ENCODE results near the gene DNAAF9. TPM values are rescaled to one million over a fixed set of nuclear protein-coding genes. Genes with fewer than 3 reads are reported as not detected.
A peak's percentile ranks its signal among the peaks of the same experiment; 100 is the strongest.
"Not testable (repeated sequence)": the region's sequence is repeated elsewhere in the genome, so short reads cannot be mapped to it uniquely, and the experiment has no call there.

The DNAAF9 gene
- total RNA-seq, 4 donors from 2014 or later, result 6.5 to 12.1 (median 9.1) TPM

DNA sequence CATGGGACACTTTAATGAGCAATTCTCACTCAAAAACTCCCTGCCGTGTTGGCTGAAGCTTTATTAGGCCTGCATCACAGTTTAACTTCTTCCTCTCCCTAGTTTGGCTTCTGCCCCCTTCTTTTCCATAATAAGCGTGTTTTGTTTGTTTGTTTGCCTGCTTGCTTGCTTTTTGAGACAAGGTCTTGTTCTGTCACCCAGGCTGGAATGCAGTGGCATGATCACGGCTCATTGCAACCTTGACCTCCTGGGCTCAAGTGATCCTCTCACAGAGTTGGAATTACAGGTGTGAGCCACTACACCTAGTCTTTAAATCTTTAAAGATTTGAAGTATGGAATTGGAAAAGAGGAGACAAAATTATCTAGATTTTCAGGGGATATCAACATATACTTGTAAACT, 25.4 kb upstream of the DNAAF9 start:
- Histone ChIP-seq H3K27me3 (no peaks in the 10 kb centered on the region), H3K9me3 (no peaks in the 10 kb centered on the region), H3K27ac (no peak overlapping the region), H3K4me1 (no peaks in the 10 kb centered on the region), H3K36me3 (no peaks in the 10 kb centered on the region), H3K4me3 (no peak overlapping the region)
- no peak for TF ChIP-seq POLR2A (IDR thresholded peaks at IDR 0.05)
- TF ChIP-seq, protein P1, sequence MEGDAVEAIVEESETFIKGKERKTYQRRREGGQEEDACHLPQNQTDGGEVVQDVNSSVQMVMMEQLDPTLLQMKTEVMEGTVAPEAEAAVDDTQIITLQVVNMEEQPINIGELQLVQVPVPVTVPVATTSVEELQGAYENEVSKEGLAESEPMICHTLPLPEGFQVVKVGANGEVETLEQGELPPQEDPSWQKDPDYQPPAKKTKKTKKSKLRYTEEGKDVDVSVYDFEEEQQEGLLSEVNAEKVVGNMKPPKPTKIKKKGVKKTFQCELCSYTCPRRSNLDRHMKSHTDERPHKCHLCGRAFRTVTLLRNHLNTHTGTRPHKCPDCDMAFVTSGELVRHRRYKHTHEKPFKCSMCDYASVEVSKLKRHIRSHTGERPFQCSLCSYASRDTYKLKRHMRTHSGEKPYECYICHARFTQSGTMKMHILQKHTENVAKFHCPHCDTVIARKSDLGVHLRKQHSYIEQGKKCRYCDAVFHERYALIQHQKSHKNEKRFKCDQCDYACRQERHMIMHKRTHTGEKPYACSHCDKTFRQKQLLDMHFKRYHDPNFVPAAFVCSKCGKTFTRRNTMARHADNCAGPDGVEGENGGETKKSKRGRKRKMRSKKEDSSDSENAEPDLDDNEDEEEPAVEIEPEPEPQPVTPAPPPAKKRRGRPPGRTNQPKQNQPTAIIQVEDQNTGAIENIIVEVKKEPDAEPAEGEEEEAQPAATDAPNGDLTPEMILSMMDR (IDR thresholded peaks at IDR 0.05), result no peak
- no peak for DNase-seq

DNA sequence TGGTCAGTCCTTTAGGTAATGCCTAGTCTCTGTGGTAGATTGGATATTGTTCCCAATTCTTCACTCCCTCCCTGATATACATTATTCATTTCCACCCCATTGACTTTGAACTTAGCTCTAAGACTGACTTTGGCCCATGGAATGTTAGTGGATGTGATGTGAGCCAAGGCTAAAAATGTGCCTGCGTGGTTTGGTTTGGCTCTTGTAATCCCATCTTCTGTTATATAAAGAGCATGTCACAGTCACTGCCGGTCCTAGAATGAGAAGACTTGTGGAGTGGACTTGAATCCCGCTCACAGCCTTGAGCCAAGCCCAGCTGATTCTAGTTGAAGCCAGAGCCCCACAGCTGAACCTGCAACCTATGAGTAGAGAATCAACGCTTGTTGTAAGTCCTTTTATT, 23.6 kb upstream of the DNAAF9 start:
- Histone ChIP-seq H3K9me3 (no peaks in the 10 kb centered on the region), H3K4me3 (no peak overlapping the region), H3K27me3 (no peaks in the 10 kb centered on the region), H3K36me3 (no peaks in the 10 kb centered on the region), H3K4me1 (no peaks in the 10 kb centered on the region), H3K27ac (no peak overlapping the region)
- no peak for DNase-seq
- TF ChIP-seq POLR2A (IDR thresholded peaks at IDR 0.05), result no peak
- TF ChIP-seq, protein P1 (IDR thresholded peaks at IDR 0.05), result no peak

DNA sequence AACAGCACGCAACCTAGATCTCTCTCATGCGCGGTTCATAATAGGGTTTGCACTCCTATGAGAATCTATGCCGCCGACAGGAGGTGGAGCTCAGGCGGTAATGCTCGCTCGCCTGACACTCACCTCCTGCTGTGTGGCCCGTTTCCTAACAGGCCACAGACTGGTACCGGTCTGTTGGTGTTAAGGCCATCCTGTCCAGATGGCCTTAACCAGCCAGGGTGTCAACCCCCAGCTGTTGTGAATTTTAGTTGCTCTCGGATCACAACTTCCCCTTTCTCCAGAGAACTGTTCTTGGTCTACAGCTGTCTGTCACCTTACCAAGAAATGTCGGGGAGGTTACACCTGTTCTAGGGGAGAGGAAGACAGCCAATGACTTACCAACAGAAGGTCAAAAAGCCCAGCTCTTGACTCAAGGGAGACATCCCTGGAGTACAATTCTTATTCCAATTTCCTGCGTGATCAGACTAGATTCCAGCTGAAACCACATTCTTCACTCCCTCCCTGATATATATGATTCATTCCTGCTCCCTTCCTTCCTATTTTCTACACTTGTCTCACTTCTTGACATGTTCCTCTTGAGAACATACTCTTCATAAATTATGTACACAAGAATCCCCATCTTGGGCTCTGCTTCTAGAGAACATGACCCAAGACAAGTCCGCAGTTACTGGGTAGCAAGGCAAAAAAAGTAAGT, 23.1 kb upstream of the DNAAF9 start:
- Histone ChIP-seq H3K36me3 (no peaks in the 10 kb centered on the region), H3K27ac (no peak overlapping the region), H3K4me3 (no peak overlapping the region), H3K4me1 (no peaks in the 10 kb centered on the region), H3K27me3 (no peaks in the 10 kb centered on the region), H3K9me3 (no peaks in the 10 kb centered on the region)
- TF ChIP-seq, protein P1 (IDR thresholded peaks at IDR 0.05), result no peak
- no peak for TF ChIP-seq POLR2A (IDR thresholded peaks at IDR 0.05)
- DNase-seq, result peak in 1 of 3 donors; percentile 46

DNA sequence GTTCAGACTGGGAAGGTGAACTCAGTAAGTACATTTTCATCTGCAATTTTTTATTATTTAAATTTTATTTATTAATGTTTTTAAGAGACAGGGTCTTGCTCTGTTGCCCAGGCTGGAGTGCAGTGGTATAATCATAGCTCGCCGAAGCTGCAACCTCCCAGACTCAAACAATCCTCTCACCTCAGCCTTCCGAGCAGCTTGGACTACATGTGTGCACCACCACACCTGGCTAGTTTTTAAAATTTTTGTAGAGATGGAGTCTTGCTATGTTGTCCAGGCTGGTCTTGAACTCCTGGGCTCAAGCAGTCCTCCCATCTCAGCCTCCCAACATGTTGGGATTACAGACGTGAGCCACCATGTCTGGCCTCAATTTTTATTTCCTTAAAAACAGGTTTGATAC, 19.3 kb upstream of the DNAAF9 start:
- H3K27me3 ChIP-seq, H3K36me3 ChIP-seq, H3K4me1 ChIP-seq, H3K27ac ChIP-seq, DNase-seq, H3K4me3 ChIP-seq, H3K9me3 ChIP-seq: not testable (repeated sequence)

DNA sequence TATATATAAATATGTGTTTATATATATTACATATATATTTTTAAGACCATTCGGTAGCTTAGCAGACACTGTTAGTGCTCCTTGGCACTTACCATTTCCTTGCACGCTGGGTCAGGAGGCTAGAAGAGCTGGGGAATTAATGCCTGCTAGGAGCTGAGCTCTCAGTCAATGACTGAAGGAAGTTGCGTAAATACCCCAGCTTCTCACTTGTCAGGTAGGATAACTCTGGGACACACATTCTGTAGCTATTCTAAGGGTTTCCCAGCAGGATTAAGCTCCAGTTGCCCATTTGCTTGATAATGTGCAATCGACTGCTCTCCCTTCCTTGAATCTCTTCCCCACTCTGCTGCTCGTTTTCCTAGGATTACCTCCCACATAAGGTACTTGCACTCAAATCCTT, 15.7 kb upstream of the DNAAF9 start:
- Histone ChIP-seq H3K27ac (no peak overlapping the region), H3K27me3 (no peaks in the 10 kb centered on the region), H3K9me3 (no peaks in the 10 kb centered on the region), H3K4me1 (no peaks in the 10 kb centered on the region), H3K4me3 (no peak overlapping the region), H3K36me3 (no peaks in the 10 kb centered on the region)
- TF ChIP-seq, protein P1 (IDR thresholded peaks at IDR 0.05), result no peak
- TF ChIP-seq POLR2A (IDR thresholded peaks at IDR 0.05), result no peak
- DNase-seq, result no peak

DNA sequence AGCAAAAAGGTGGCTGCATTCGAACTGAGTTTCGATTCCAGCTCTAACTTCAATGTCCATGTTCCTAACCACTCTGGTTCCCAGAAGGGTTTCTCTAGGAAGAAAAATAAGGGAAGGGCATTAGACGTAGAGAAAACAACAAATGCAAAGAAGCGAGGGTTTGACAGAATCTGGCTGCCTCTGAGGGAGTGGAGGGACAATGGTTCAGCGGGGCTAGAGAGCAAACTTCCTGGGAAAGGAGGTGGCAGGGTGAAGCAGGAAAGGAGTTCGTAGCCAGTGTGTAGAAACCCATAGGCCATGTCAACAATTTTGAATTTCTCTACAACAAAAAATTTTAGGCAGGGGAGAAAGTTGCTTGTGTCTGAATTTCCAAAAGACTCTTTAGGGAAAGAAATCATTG, 14.5 kb upstream of the DNAAF9 start:
- Histone ChIP-seq H3K9me3 (no peaks in the 10 kb centered on the region), H3K27me3 (no peaks in the 10 kb centered on the region), H3K36me3 (no peaks in the 10 kb centered on the region), H3K4me3 (no peak overlapping the region), H3K27ac (no peak overlapping the region), H3K4me1 (no peaks in the 10 kb centered on the region)
- no peak for TF ChIP-seq POLR2A (IDR thresholded peaks at IDR 0.05)
- TF ChIP-seq, protein P1 (IDR thresholded peaks at IDR 0.05), result no peak
- no peak for DNase-seq

All from Peyer's patch (tissue), 4 donors.